NCI-H1694 (cell line): Measurements from ENCODE around the gene TMEM163.
"Not testable (repeated sequence)": the region's sequence is repeated elsewhere in the genome, so short reads cannot be mapped to it uniquely, and the experiment has no call there.

Experiments used
- DNase-seq: peaks from one replicate; lab custom pipeline; 2025; lab: John Stamatoyannopoulos, UW

TMEM163 gene

DNA sequence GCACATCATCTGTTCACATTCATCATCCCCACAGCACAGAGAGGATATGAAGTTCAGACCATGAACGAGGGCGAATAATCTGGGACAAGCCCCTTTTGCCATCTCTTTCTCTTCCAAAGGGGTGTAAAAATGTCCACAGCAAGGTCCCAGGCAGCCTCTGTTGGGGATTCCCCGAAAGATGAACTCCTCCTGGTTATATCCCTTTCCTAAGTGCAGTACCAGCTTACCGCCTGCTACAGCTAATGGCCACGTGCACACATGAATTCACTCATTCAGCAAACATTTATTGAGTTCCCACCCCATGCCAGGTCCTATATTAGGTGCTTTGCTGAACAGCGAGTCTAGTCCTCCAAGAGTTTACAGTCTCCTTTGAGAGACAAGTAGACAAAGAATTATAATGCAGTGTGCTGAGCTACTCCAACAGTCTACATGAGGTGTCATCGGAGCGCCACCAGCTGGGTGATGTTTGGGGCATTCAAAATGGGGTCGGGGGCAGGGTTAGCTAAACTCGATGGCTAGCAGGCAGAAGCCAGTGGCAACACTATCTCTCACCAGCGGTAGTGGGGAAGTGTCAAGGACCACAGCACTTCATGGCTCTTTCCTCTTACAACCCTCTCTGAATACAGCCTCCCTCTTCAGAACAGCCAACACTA, 228.9 kb downstream of the TMEM163 start:
- DNase-seq = no peak

DNA sequence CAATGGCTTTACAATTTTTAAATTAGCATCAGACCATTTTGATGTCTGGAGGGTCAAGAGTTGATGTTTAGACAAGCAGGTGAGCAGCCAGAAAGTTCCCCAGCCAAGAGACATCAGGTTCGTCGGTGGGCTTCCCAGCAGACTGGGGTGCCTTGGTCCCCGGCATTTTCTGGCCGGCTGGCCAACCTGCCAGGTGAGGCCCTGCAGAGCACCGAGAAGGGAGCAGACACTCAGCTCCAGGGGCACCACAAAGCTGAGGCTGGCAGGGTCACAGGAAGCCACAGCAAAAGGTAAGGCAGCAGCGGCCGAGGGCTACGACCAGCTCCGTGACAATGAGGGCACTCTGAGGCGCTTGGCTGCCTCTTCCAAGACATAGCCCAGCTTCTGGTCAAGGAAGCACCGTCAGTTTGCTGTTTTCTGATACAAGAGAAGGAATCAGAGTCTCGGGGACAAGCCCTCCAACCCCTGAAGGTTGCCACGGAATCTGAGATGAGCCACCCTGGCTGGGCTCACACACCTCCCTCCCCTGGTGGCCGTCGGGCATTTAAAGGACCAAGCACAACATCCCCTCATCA, 235.9 kb downstream of the TMEM163 start:
- no peak for DNase-seq

DNA sequence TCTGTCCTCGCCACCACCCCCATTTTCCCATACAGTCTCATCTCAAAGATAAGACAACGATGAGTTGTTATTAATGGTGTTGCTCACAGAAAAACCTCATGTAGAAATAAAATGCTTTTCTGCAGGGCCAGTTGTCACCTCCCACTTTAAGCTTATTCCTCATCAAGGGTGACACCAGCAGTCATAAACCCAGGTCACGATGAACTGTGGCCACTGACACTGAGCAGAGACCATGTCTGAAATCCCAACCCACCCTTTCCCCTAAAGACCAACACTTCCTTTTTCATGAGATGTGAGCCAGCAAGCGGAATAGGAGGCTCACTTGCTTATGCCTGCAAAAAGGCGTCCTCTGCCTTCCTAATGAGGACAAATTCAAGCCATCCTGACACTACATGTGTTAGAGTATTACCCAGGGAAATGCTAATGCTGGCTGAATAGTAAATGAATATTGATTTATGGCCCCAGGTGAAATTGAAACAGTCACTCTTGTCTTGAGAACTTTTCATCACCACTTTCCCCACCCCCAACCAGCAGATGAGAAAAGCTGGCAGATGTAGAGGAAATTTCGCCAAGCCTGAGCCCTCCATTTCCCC, 236.6 kb downstream of the TMEM163 start:
- no peak for DNase-seq

DNA sequence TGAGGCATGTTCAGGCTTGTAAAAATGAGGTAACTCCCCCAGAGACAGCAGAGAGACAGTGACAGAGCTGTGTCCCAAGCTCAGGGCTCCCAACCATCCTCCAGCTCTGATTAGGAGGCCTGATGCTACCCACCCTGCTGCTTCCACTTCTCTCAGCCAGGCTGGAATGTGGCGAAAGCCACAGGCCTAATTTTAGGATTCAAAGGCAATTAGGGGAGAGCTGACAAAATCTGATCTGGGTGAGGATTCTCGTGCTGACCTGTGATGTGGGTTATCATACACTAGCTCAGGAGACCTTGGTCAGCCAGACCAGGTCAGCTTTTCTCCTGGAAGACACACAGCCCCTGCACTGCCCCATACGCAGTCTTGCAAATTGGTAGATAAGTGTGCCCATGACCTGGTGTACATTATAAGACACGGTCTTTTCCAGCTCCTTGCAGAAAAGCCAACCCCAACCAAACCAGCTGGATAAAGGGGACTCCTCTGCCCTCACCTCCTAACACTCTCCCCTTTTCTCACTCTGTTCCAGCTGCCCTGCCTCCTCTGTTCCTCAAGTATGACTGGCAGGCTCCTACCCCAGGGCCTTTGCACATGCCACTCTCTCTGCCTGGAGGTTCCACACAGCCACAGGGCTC, 239.0 kb downstream of the TMEM163 start:
- no peak for DNase-seq

DNA sequence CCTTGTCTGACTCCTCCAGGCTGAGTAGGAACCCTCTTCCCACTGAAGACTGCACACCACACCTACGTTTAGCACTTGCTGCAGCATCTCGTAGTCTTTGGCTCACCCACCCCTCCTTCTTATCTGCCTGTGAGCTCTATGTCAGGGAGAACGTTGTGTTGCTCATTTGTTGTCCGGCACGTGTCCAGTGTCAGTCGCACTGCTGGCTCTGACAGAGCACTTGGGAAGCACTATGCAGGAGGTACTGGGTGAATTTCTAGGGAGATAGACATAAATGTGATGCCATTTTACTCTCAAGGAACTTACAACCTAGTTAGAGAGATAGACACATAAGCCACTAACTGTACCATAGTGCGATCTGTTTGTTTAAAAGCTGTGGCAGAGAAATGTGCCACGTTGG, 241.8 kb downstream of the TMEM163 start:
- DNase-seq = not testable (repeated sequence)

DNA sequence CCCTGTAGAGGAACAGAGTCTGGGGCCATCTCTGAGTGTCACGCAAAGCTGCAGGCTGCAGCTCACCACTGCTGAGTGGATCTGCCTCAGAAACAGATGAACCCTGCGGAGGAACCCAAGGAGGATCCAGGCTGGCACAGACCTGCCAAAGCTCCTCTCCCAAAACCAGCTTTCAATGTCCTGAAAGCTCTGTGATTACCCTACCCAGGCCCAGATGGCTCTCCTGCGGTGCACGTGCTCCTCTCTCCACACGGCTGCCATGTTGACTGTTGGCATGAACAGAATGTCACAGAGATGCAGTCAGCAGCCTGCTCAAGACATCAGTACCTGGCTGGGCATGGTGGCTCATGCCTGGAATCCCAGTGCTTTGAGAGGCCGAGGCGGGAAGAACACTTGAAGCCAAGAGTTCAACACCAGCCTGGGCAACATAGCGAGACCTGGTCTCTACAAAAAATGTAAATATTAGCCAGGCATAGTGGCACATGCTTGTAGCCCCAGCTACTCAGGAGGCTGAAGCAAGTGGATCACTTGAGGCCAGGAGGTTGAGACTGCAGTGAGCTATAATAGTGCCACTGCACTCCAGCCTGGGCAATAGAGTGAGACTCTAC, 248.1 kb downstream of the TMEM163 start:
- no peak for DNase-seq

DNA sequence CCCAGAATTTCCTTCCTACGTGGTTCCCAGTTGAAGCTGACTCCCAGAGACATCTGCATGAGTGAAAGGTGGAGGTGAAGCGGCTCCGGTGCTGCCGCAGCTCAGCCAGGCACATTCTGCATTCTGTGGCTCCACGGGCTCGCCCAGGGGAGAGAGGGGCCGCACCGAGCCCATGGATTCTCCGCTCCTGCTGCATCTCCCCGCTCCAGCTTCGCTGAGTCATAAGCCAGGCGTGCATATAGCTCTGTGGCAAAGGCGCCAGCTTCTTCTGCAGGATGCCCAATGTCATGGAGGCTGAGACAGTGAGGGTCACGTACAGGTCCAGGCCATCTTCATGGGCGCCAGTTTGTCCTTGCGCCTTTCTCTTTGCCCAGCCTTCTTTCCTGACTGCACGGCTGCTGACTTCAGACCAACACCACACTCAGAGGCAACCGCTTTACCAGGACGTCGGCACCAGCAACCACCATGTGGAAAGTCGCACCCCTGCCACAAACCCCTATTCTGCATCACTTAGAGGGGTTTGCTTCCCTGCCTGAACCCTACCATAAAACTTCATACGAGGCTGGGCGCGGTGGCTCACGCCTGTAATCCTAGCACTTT, 249.2 kb downstream of the TMEM163 start:
- no peak for DNase-seq

DNA sequence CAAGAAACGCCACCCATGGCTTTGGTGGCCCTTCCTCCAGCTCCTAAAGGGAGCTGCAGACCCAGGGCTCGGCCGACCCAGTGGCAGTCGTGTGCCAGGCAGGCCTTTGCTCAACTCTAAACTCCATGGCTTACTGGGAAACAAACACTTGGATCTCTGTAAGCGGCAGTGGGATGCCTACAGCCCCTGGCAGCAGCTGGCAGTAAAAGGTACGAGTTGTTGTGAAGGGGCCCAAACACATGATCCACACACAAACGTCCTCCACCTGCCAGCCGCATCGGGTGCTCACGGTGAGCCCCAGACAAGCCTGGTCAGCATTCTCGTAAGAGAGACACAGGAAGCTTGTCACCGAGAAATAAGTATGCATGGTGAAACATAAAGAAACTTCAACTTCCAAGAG, 250.0 kb downstream of the TMEM163 start:
- no peak for DNase-seq

DNA sequence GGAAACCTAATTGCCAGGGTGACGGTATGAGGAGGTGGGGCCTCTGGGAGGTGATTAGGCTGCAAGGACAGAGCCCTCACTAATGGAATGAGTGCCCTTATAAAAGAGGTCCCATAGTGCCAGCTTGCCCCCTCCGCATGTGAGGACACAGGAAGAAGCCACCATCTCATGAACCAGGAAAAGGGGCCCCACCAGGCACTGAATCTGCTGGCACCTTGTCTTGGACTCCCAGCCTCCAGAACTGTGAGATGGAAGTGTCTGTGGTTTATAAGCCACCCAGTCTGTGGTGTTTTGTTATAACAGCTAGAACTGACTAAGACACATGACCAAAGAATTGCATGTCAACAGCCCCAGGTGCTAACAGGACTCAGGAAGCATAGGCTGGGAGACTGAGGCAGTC, 250.6 kb downstream of the TMEM163 start:
- no peak for DNase-seq

DNA sequence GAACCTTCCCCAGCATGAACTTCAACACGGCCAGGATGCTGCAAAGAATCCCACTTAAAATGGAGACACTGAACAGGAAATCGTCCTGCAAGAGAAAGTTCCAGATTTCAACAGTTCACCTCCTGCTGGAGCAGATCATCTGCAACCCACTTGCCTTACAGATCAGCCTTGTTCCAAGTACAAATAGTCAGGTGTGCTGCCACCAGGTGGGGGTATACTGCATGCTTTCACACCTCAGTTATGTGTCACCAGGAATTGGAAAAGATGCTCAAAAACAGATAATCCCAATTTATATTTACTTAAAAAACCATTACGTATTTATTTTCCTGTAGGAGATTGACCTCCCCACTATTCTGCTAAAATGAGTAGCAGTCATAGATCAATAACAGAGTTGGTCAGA, 252.7 kb downstream of the TMEM163 start:
- peak; percentile 82 for DNase-seq

DNA sequence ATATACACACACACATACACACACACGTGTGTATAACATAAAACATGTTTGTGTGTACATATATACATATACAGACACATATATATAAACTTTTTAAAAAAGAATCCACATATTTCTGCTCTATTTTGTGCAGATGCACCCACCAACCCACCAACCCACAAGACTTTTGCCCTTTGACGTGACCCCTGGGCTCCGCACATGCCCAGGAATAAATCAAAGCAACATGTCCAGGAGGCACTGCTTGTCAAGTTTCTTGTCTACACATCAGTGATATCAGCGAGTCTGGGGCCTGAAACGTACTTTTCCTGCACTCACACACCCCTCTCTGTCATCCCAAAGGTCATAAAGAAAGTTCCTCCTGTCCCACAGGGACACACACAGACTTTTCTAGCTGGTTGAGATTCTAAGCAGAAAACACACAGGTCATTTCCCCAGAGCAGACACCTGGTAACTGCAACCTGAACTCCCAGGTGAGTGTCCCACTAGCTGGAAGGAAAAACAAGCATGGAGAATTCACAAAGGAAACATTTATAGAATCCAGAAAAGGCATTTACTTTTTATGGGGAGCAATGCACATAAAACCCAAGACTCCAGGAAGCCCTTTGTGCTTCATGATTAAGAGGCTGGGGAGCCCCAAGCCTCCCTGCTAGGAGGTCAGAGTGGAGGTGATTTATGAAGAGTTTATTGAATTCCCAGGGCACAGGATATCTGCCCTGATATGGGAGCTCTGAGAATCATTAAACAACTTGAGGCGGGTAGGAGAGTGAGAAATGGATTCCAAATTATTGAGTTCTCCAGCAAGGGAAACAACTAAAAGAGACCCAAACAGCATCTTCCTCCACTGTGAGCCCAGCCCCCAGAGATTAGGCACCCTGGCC, 253.3 kb downstream of the TMEM163 start:
- no peak for DNase-seq

DNA sequence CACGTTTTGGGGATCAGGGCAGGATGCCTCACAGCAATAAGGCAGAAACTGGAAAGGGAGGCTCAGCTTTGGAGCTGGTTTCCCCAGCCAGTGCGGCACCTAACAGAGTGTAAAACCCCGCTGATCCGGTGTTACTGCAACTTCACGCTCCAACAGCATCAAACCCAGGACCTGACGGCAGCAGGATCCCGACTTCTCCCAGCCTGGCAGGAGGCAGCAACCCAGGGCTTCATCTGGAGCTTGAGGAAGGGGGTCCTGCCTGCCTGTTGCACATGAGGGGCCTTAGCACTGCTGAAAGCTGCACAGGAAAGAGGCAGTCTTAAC, 255.1 kb downstream of the TMEM163 start:
- DNase-seq = no peak

DNA sequence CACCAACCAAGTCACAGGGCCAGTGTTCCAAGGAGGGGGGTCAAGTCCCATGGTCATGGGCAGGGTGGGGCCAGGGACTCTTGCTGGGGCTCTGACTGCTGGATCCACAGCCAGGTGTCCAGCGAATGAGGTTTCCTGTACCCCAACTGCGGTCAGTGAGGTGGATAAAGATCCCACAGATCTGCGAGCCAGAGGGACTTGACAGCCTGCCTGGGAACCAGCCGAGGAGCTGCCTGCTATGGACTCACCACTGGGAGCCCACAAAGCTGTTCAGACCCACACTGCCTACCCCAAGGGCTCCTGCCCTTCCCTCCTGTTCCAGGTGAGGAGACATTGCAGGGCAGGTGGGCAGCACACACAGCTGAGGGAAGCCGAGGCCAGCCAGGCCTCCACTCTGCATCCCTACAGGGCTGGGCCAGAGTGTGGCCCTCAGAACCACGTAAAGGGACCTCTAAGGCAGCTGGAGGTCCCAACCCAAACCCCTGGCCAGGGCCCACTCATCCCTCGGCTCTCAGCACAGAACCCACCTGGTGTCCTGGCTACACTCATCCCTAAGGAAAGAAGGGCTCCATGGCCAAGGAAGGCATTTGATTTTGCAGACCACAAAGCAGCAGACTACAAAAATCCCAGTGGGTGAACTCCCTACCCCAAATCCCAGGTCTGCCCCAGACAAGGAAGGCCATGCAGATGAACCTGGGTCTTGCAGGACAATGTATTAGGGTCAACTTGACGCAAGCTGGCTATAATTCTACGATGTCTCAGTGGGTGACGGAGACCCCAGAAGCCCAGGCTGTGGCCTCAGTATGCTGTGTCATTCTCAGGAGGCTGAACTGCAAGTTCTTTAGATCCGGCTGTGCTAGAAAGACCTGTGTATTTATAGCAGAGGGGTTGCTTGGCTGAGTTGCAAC, 255.8 kb downstream of the TMEM163 start:
- DNase-seq = no peak

DNA sequence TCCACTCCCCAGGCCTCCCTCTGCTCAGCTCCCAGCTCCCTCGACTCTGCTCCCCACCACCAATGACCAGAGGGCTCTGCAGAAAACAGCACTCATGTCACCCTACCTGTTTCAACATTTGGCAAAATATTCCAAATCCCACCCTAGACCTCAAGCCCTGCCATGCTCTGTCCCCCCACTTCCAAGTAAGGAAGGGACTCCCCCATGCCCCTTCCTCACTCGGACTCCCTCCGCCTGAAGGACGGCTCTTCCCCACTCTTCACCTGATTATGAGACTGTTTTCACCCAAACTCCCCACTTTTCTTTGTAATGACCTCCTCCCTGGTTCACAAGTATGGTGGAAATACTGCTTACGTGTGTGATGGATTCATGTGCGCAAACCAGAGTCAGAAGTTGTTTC, 256.5 kb downstream of the TMEM163 start:
- DNase-seq = no peak

DNA sequence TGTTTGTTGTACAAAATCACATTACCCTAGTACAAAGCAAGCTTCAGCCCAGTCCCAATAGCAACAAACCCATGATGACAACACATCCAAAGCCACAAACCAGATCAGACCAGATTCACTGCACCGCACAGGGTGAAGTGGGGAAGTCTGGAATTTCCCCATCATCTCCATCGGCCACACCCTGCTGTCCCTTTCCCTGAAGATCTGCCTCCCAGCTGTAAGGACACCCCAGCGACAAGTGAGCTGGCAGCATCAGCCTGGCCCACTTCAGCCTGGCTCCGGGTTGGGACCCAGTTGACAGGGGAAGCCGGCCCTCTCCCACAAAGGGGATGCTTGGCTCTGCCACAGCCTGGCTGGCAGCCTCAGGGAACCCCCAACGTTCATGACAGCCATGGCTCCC, 257.3 kb downstream of the TMEM163 start:
- DNase-seq = no peak

DNA sequence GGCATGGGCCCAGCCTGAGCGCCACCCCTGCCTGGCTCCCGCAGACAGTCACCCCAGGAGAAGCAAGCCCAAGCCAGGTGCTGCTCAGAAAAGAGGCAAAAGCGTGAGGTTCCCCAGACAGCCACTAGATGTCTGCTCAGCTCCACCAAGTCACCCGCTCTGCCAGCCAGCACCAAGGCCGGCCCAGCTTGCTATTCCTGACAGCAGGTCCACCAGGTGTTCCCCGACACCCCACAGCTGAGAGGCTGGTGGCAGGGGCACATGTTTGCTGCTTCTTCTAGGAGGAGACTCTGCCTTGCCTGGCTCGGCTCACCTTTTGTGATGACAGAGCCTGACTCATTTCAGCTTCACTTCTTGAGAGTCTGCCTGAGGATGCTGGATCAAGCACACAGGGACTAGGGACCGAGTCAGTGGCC, 258.2 kb downstream of the TMEM163 start:
- DNase-seq = peak; percentile 87

DNA sequence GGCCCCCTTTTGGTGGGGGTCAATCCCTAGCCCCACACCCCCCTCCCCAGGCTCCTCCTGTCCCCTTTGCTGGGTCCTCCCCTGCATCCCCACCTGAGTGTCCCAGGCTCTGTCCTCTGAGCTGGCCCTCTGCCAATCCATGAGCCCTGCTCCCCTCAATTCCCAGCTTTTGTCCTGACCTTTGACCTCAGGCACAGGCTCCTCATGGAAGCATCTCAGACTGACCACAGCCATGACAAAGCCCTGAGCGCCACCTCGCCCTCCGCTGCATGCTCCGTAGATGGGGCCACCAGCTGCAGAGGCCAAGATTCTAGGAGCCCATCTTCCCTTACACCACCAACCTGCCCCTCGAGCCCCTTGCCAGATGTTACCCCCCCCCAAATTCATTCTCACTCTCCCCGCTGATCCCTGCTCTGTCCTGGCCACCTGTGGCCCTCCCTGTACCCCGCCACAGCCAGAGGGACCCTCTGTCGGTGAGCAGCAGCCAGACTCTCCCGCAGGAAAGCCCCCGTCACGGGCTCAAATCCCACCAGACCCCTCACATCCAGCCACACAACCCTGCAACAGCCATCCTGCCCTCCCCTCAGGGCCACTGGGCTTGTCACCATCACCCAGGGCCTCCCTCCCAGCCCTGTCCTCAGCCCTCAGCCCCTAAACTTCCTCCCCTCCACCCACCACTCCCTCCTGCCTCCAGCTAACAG, 258.9 kb downstream of the TMEM163 start:
- no peak for DNase-seq

DNA sequence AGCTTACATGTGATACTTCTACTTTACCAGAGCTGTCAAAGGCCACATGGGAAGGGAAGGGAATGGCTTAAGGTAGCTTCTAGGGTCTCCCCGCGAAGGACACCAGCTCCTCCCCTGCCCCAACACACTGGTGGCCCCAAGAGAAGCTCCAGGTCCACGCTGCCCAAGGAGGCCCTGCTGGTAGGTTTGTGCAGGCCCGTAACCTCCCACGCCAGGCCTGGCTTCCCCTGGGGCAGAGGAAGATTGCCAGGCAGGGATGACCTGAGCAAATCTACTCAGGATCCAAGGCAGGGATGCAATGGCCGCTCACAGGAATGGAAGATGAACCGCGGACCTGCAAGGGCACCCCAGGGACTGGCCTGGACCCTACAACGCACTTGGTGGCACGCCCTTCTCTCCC, 259.9 kb downstream of the TMEM163 start:
- DNase-seq = no peak

DNA sequence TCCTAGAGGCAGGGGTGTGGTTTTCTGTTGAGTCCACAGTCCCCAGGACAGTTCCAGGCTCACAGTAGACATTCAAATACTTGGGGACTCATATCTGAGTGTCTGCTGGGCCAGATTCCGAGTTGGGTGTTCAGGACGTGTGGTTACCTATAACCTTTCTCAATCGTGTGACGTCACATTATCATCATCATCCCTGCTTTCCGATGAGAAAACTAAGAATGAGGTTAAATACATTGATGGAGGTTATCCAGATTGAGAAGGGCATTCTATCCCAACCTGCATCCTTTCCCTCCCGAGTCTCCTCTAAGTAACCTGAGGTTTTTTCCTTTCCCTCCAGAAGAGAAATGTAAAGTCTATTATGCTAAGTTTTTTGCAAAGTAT, 260.3 kb downstream of the TMEM163 start:
- DNase-seq = no peak
